H1 (cell line): Measurements from ENCODE around the gene ZP2. TPM values are rescaled to one million over a fixed set of nuclear protein-coding genes. Genes with fewer than 3 reads are reported as not detected.
"Not testable (repeated sequence)": the region's sequence is repeated elsewhere in the genome, so short reads cannot be mapped to it uniquely, and the experiment has no call there.

Experiments
- CTCF ChIA-PET: fragments of 300-600 bp; sonication (Branson Sonifier 250); formaldehyde crosslinking; loops from one replicate; lab custom pipeline; 2021; ENCODE audit not compliant: partially characterized antibody; lab: Charles Lee
- POLR2A ChIA-PET: fragments of 300-600 bp; sonication (Branson Sonifier 250); formaldehyde crosslinking; loops from one replicate; lab custom pipeline; 2021; ENCODE audit warnings: inconsistent platforms; ENCODE audit not compliant: partially characterized antibody; lab: Charles Lee
- DNase-seq, 2 experiments: peaks; one replicate each; pipeline versions ENCODE4 v3.0.0 to v3.0.0-alpha.2; 2010 to 2022; ENCODE audit warnings: low spot score in 2 of 2, low read depth in 1 of 2, mixed read lengths in 1 of 2
- FAIRE-seq: peaks from 2 replicates; lab custom pipeline; 2011; peaks lifted over from hg19 to GRCh38; lab: Jason Lieb, UNC
- H2AFZ ChIP-seq: 2 replicates; pipeline ENCODE4 v1.8.1; 2012; ENCODE audit warnings: low read length, inconsistent platforms
- H2AK5ac ChIP-seq: 2 replicates; pipeline ENCODE4 v1.6.1; 2013; ENCODE audit warnings: low read depth, low read length
- H2BK120ac ChIP-seq: replicated peaks from 2 replicates; pipeline ENCODE3; 2013; ENCODE audit warnings: low read depth, low read length, inconsistent platforms
- H2BK12ac ChIP-seq: 2 replicates; pipeline ENCODE4 v1.6.1; 2013; ENCODE audit warnings: low read depth, low read length
- H2BK15ac ChIP-seq: 2 replicates; pipeline ENCODE4 v1.6.1; 2013; ENCODE audit warnings: low read length
- H2BK20ac ChIP-seq: 2 replicates; pipeline ENCODE4 v1.6.1; 2013; ENCODE audit warnings: low read length
- H2BK5ac ChIP-seq: 2 replicates; pipeline ENCODE4 v1.6.1; 2013; ENCODE audit warnings: low read depth, low read length
- H3K14ac ChIP-seq: 2 replicates; pipeline ENCODE4 v1.6.1; 2013; ENCODE audit warnings: inconsistent platforms; ENCODE audit not compliant: insufficient read length
- H3K18ac ChIP-seq: 2 replicates; pipeline ENCODE4 v1.6.1; 2013; ENCODE audit warnings: low read length; ENCODE audit errors: extremely low read depth
- H3K23ac ChIP-seq: 2 replicates; pipeline ENCODE4 v1.6.1; 2013; ENCODE audit warnings: inconsistent platforms; ENCODE audit not compliant: insufficient read length
- H3K23me2 ChIP-seq: 2 replicates; pipeline ENCODE4 v1.6.1; 2013; ENCODE audit warnings: low read depth, low read length
- H3K27ac ChIP-seq: 2 replicates; pipeline ENCODE4 v1.6.1; 2011; ENCODE audit warnings: low read depth, low read length, inconsistent platforms
- H3K27me3 ChIP-seq, 4 experiments: replicated peaks in 1 of 4; 1 replicate in 1 of 4; 2 replicates in 3 of 4; pipeline versions ENCODE4 v1.6.1 to v1.8.1; 2011 to 2013; ENCODE audit warnings: low read length in 3 of 4, mild to moderate bottlenecking in 3 of 4, inconsistent platforms in 2 of 4, mixed read lengths in 2 of 4, moderate library complexity in 1 of 4; ENCODE audit not compliant: control insufficient read depth in 3 of 4, insufficient read depth in 3 of 4; ENCODE audit errors: extremely low read depth in 1 of 4
- H3K36me3 ChIP-seq, 4 experiments: 2 replicates each; pipeline versions ENCODE4 v1.6.1 to v1.8.1; 2011 to 2013; ENCODE audit warnings: mild to moderate bottlenecking in 4 of 4, low read length in 3 of 4, moderate library complexity in 2 of 4, control low read depth in 1 of 4, inconsistent platforms in 1 of 4; ENCODE audit not compliant: insufficient read depth in 4 of 4, control insufficient read depth in 2 of 4
- H3K4ac ChIP-seq: replicated peaks from 2 replicates; pipeline ENCODE3; 2013; ENCODE audit warnings: low read length, low read depth, mixed read lengths, inconsistent platforms; ENCODE audit not compliant: insufficient read length
- H3K4me1 ChIP-seq, 4 experiments: replicated peaks in 1 of 4; 1 replicate in 1 of 4; 2 replicates in 3 of 4; pipeline versions ENCODE4 v1.6.1 to v1.8.1; 2011 to 2013; ENCODE audit warnings: low read length in 3 of 4, inconsistent platforms in 2 of 4, mixed read lengths in 1 of 4; ENCODE audit not compliant: insufficient read depth in 4 of 4, control insufficient read depth in 3 of 4
- H3K4me2 ChIP-seq, 2 experiments: 2 replicates each; pipeline versions ENCODE4 v1.6.1 to v1.8.1; 2011 to 2013; ENCODE audit warnings: low read depth in 2 of 2, low read length in 2 of 2, control low read depth in 1 of 2, inconsistent platforms in 1 of 2, mild to moderate bottlenecking in 1 of 2; ENCODE audit not compliant: insufficient read depth in 1 of 2
- H3K4me3 ChIP-seq, 4 experiments: fragments of 200-600, 300-600 bp in 1 of 4; sonication (generic), shearing (Covaris generic), sonication (Bioruptor Twin) in 1 of 4; 2 replicates each; pipeline versions ENCODE4 v1.5.1 to v1.8.1; 2011 to 2016; ENCODE audit warnings: low read length in 4 of 4, low read depth in 3 of 4, control low read depth in 2 of 4, inconsistent platforms in 2 of 4, mild to moderate bottlenecking in 2 of 4, mixed read lengths in 1 of 4, moderate library complexity in 1 of 4; ENCODE audit not compliant: insufficient read depth in 2 of 4; ENCODE audit errors: extremely low read depth in 1 of 4
- H3K56ac ChIP-seq: replicated peaks from 2 replicates; pipeline ENCODE3; 2013; ENCODE audit warnings: low read depth, mild to moderate bottlenecking, mixed read lengths, low read length, inconsistent platforms; ENCODE audit not compliant: insufficient read length
- H3K79me1 ChIP-seq: 2 replicates; pipeline ENCODE4 v1.6.1; 2013; ENCODE audit warnings: low read depth, low read length, control low read depth
- H3K79me2 ChIP-seq, 2 experiments: 2 replicates each; pipeline versions ENCODE4 v1.6.1 to v1.8.1; 2012 to 2013; ENCODE audit warnings: low read length in 2 of 2, mild to moderate bottlenecking in 2 of 2, inconsistent platforms in 1 of 2; ENCODE audit not compliant: insufficient read depth in 2 of 2, control insufficient read depth in 1 of 2
- H3K9ac ChIP-seq, 4 experiments: replicated peaks in 1 of 4; 1 replicate in 1 of 4; 2 replicates in 3 of 4; pipeline versions ENCODE4 v1.6.1 to v1.8.1; 2011 to 2013; ENCODE audit warnings: low read depth in 3 of 4, low read length in 3 of 4, control low read depth in 2 of 4, mild to moderate bottlenecking in 2 of 4, moderate library complexity in 2 of 4, inconsistent platforms in 1 of 4; ENCODE audit errors: extremely low read depth in 1 of 4
- H3K9me3 ChIP-seq, 2 experiments: 2 replicates each; pipeline versions ENCODE4 v1.6.1 to v1.8.1; 2012 to 2013; ENCODE audit warnings: mild to moderate bottlenecking in 2 of 2, moderate library complexity in 2 of 2, control low read depth in 1 of 2, inconsistent platforms in 1 of 2, low read depth in 1 of 2, low read length in 1 of 2, mixed read lengths in 1 of 2; ENCODE audit not compliant: insufficient read depth in 2 of 2
- H4K20me1 ChIP-seq, 2 experiments: replicated peaks in 1 of 2; 2 replicates each; pipeline versions ENCODE3 to v1.8.1; 2011 to 2013; ENCODE audit warnings: inconsistent platforms in 2 of 2, low read length in 2 of 2, mild to moderate bottlenecking in 1 of 2; ENCODE audit not compliant: insufficient read depth in 2 of 2, control insufficient read depth in 1 of 2
- H4K5ac ChIP-seq: 2 replicates; pipeline ENCODE4 v1.6.1; 2013; ENCODE audit warnings: low read length, low read depth, mixed read lengths, inconsistent platforms; ENCODE audit not compliant: insufficient read length
- H4K8ac ChIP-seq: 2 replicates; pipeline ENCODE4 v1.8.0; 2013; ENCODE audit warnings: mild to moderate bottlenecking, moderate library complexity, low read length, inconsistent platforms; ENCODE audit not compliant: insufficient read depth; ENCODE audit errors: extremely low read depth
- H4K91ac ChIP-seq: replicated peaks from 2 replicates; pipeline ENCODE3; 2013; ENCODE audit warnings: low read length, mixed read lengths, inconsistent platforms; ENCODE audit not compliant: insufficient read length
- WGBS, 2 experiments: shearing (Covaris generic) in 1 of 2; methylation state at CpG; one replicate each; pipeline versions ENCODE4 v1.1.6 to v1.1.7; 2013 to 2015; ENCODE audit warnings: low lambda C conversion rate in 2 of 2, mixed read lengths in 2 of 2, inconsistent platforms in 1 of 2, low coverage in 1 of 2, missing lambda C conversion rate in 1 of 2; ENCODE audit not compliant: insufficient replicate concordance in 2 of 2, insufficient coverage in 1 of 2, insufficient read length in 1 of 2; ENCODE audit errors: extremely low coverage in 1 of 2, missing lambda C conversion rate in 1 of 2; 5-methylcytosine and 5-hydroxymethylcytosine counted together
- polyA plus RNA-seq, 7 experiments: library from polyadenylated mRNA; depleted of rRNA in 3 of 7; stranded (reverse) in 5 of 7; unstranded in 2 of 7; fragments of >200 nt in 5 of 7; fragments of 200-250 nt in 2 of 7; gene quantifications; 1 replicate in 5 of 7; 2 replicates in 1 of 7; 4 replicates in 1 of 7; pipeline versions ENCODE4 v1.2.1 to v1.2.3, GENCODE V29; 2011 to 2013; ENCODE audit warnings: missing spikeins in 2 of 7, mixed read lengths in 2 of 7
- total RNA-seq: library from RNA; stranded (reverse); fragmentation: NEBNext Ultra II Directional; extraction: Animal tissue kit (Norgen Biotek cat#: 25700); gene quantifications from 2 replicates; pipeline ENCODE4 v1.2.1, GENCODE V29; 2021

ZP2 gene
- total and polyA plus RNA-seq, 2 of the 8 experiments (the other 6 are each of a cell fraction or from before 2014, with no cell fraction given): not detected

DNA sequence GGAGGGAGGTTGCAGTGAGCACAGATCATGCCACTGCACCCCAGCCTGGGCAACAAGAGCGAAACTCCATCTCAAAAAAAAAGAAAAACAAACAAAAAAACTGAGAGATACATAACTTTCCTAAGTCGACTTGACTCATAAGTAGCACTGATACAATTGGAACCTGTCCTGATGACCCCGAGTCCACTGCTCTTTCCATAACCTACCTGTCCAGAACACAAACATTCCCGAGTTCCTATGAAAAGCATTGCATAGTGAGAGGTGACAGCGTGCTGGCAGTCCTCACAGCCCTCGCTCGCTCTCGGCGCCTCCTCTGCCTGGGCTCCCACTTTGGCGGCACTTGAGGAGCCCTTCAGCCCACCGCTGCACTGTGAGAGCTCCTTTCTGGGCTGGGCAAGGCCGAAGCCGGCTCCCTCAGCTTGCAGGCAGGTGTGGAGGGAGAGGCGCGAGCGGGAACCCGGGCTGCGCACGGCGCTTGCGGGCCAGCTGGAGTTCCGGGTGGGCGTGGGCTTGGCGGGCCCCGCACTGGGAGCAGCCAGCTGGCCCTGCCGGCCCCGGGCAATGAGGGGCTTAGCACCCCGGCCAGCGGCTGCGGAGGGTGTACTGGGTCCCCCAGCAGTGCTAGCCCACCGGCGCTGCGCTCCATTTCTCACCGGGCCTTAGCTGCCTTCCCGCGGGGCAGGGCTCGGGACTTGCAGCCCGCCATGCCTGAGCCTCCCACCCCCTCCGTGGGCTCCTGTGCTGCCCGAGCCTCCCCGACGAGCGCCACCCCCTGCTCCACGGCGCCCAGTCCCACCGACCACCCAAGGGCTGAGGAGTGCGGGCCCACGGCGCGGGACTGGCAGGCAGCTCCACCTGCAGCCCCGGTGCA lies 59.0 kb downstream of the ZP2 start:
- H3K23ac ChIP-seq: not testable (repeated sequence)

More for the DNA sequence above, 59.0 kb downstream of the ZP2 start:
- not testable (repeated sequence) for H3K9ac ChIP-seq, H3K4me1 ChIP-seq, H3K14ac ChIP-seq, H3K18ac ChIP-seq, H4K20me1 ChIP-seq, H4K91ac ChIP-seq, H2AK5ac ChIP-seq, H3K27me3 ChIP-seq, H3K27ac ChIP-seq, H3K36me3 ChIP-seq, H3K79me2 ChIP-seq, H4K8ac ChIP-seq, H3K56ac ChIP-seq, H3K79me1 ChIP-seq, H3K23me2 ChIP-seq, H2BK12ac ChIP-seq, H3K9me3 ChIP-seq, FAIRE-seq, H4K5ac ChIP-seq, H2BK5ac ChIP-seq, H2BK120ac ChIP-seq, H2BK20ac ChIP-seq, H3K4ac ChIP-seq
- Histone ChIP-seq H2BK15ac (0 out of 2 replicates have a peak overlapping the region, but pooled peaks have one; percentile 65), H3K4me3 (peak overlapping the region in 3 of 4 experiments; percentile 9 to 42 (median 21); a peak in 4 of 8 replicates), H3K4me2 (peak overlapping the region; percentile 50 to 53; a peak in 3 of 4 replicates), H2AFZ (peak overlapping the region; percentile 97)
- ChIA-PET POLR2A (interaction anchor here (1.2 to 1.5 kb wide), 3 partner anchors 27 to 149 kb away, joined by 3 to 4 read pairs (median 4); partner anchors contain the start of gene CRYM), CTCF (interaction anchor here (1.1 to 1.8 kb wide), 3 partner anchors 129 to 302 kb away, joined by 3 to 5 read pairs (median 3); no protein-coding TSS in a partner anchor)
- DNase-seq: peak in 1 of 2 experiments; percentile 73
- 48% methylated on average over 31 of the region's 51 CpGs; no CpG with 5 or more reads in 1 of the 2 experiments for WGBS, 2 experiments
